Body of pancreas (tissue), 4 donors: ENCODE data around the gene PBX3. TPM values are rescaled to one million over a fixed set of nuclear protein-coding genes. Genes with fewer than 3 reads are reported as not detected.

ENCODE experiments used
- ATAC-seq: fragments of 150-250 bp; one replicate; pipeline ENCODE4 v1.9.1; 2016
- DNase-seq, 4 donors: peaks; one replicate each; pipeline ENCODE4 v3.0.0-alpha.2; 2019
- H3K27ac ChIP-seq, 4 donors: fragments of 200-600 bp; sonication (generic); 1 replicate in 3 of 4; 2 replicates in 1 of 4; pipeline versions ENCODE4 v1.5.1 to v1.6.1; 2016 to 2019; ENCODE audit warnings: mild to moderate bottlenecking in 1 of 4, mixed read lengths in 1 of 4, moderate library complexity in 1 of 4
- H3K27me3 ChIP-seq, 2 donors: fragments of 200-600 bp; sonication (generic); one replicate each; pipeline ENCODE4 v1.6.0; 2016; ENCODE audit warnings: mild to moderate bottlenecking in 1 of 2
- H3K36me3 ChIP-seq, 2 donors: fragments of 200-600 bp; sonication (generic); replicated peaks in 1 of 2; 2 replicates each; pipeline ENCODE4 v1.5.1; 2016; ENCODE audit warnings: low read depth in 2 of 2; ENCODE audit not compliant: insufficient read depth in 1 of 2
- H3K4me1 ChIP-seq: fragments of 200-600 bp; sonication (generic); one replicate; pipeline ENCODE4 v1.6.0; 2016
- H3K4me3 ChIP-seq, 2 donors: fragments of 200-600 bp; sonication (generic); 1 replicate in 1 of 2; 2 replicates in 1 of 2; pipeline ENCODE4 v1.5.1; 2016 to 2019
- H3K9me3 ChIP-seq, 3 donors: fragments of 200-600 bp; sonication (generic); 1 replicate in 2 of 3; 2 replicates in 1 of 3; pipeline ENCODE4 v1.5.1; 2016
- POLR2A ChIP-seq, 3 donors: fragments of 450-650 bp; IDR thresholded peaks; one replicate each; pipeline ENCODE4 v1.6.1; 2016; ENCODE audit warnings: antibody characterized with exemption in 3 of 3, mild to moderate bottlenecking in 2 of 3
- WGBS, 2 donors: methylation state at CpG; one replicate each; pipeline ENCODE4 v1.1.5; 2017; 5-methylcytosine and 5-hydroxymethylcytosine counted together
- intact Hi-C: fragments of 100-400 bp; cut with DNase I; formaldehyde crosslinking; loops from one replicate; pipeline ENCODE4 v1.15.1; 2023
- total RNA-seq, 2 donors: library from RNA; depleted of rRNA; stranded (reverse); fragments of >200 nt; gene quantifications; one replicate each; pipeline ENCODE4 v1.1.0, GENCODE V29; 2016
- TF ChIP-seq, protein P1 (sequence below), 7 experiments: fragments of 450-650 bp in 4 of 7; fragments of 200-600 bp in 3 of 7; sonication (generic) in 3 of 7; IDR thresholded peaks; one replicate each; pipeline ENCODE4 v1.5.1; 2016 to 2019; ENCODE audit warnings: antibody characterized with exemption in 7 of 7

PBX3 gene
- total RNA-seq, result 10 to 100 TPM; 12.5 to 36.3 TPM

GRCh38 chr9:125747053-125747764 lies at the start of gene PBX3:
TSS of gene PBX3 (plus strand) at chr9:125747373.
- WGBS, 2 donors, result 0 to 10% methylated on average over 2 to 69 of the region's 107 CpGs
- Histone ChIP-seq H3K4me1 (peaks cover 13% of the 10 kb centered on the region), H3K9me3 (no peaks in the 10 kb centered on the region), H3K27me3 (no peaks in the 10 kb centered on the region), H3K27ac (peak within 1 kb of the TSS; percentile 74 to 90 (median 82)), H3K4me3 (peak within 1 kb of the TSS; percentile 11 to 85), H3K36me3 (no peaks in the 10 kb centered on the region)
- TF ChIP-seq POLR2A (IDR thresholded peaks at IDR 0.05), result peak in 1 of 3 donors; percentile 9
- TF ChIP-seq, protein P1, sequence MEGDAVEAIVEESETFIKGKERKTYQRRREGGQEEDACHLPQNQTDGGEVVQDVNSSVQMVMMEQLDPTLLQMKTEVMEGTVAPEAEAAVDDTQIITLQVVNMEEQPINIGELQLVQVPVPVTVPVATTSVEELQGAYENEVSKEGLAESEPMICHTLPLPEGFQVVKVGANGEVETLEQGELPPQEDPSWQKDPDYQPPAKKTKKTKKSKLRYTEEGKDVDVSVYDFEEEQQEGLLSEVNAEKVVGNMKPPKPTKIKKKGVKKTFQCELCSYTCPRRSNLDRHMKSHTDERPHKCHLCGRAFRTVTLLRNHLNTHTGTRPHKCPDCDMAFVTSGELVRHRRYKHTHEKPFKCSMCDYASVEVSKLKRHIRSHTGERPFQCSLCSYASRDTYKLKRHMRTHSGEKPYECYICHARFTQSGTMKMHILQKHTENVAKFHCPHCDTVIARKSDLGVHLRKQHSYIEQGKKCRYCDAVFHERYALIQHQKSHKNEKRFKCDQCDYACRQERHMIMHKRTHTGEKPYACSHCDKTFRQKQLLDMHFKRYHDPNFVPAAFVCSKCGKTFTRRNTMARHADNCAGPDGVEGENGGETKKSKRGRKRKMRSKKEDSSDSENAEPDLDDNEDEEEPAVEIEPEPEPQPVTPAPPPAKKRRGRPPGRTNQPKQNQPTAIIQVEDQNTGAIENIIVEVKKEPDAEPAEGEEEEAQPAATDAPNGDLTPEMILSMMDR (IDR thresholded peaks at IDR 0.05), result no peak
- intact Hi-C loops, result no loop called here
- ATAC-seq, result peak; percentile 47
- DNase-seq, result peak; percentile 52 to 65 (median 58)

DNA sequence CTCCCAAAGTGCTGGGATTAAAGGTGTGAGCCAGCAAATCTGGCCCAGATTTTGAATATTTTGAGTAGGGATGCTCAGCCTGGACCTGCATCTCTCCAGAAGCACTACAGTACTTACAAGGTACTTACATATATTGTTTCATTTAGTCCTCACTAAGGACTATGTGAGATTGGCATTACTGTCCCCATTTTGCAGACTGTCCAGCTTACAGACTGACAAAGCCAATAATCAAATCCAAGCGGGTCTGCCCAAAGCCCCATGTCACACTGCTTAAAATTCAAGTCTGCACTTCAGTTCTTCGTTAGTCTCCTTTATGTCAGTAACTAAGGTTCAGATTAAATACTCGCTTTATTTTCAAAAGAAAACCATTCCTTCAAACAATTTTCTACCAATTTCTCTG lies 47.3 kb upstream of the PBX3 start:
- Histone ChIP-seq H3K4me1 (no peaks in the 10 kb centered on the region), H3K27me3 (no peaks in the 10 kb centered on the region), H3K4me3 (no peak overlapping the region), H3K27ac (no peak overlapping the region), H3K36me3 (no peaks in the 10 kb centered on the region), H3K9me3 (no peaks in the 10 kb centered on the region)
- TF ChIP-seq, protein P1 (IDR thresholded peaks at IDR 0.05), result no peak
- no peak for TF ChIP-seq POLR2A (IDR thresholded peaks at IDR 0.05)
- intact Hi-C loops, result no loop called here
- DNase-seq, result no peak
- no peak for ATAC-seq
- 76 to 100% methylated on average over 3 of the region's 3 CpGs for WGBS, 2 donors

DNA sequence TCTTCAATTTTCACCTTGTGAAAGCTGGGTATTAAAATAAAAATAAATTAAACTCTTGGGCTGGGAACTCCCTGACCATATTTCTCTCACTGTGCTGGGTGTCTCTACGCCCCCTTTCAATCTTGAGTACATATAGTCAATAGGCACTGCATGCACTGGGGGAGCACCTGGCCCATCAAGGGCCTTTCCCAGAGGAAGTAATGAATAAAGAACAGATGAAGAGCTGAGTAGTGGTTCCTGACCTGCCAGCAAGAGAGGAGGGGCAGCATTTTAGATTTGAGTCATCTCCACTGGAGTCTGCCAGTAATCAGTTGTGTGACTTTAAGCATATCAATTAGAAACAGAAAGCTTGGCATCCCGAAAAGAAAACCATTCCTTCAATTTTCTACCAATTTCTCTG lies 46.4 kb upstream of the PBX3 start:
- no peak for ATAC-seq
- Histone ChIP-seq H3K4me1 (peaks cover 4% of the 10 kb centered on the region), H3K4me3 (no peak overlapping the region), H3K9me3 (no peaks in the 10 kb centered on the region), H3K27ac (no peak overlapping the region), H3K27me3 (no peaks in the 10 kb centered on the region), H3K36me3 (no peaks in the 10 kb centered on the region)
- DNase-seq, result no peak
- 80 to 83% methylated on average over 2 of the region's 2 CpGs for WGBS, 2 donors
- TF ChIP-seq, protein P1 (IDR thresholded peaks at IDR 0.05), result no peak
- no peak for TF ChIP-seq POLR2A (IDR thresholded peaks at IDR 0.05)
- intact Hi-C loops, result no loop called here

GRCh38 chr9:125701351-125701750 lies 45.8 kb upstream of the PBX3 start:
- no peak overlapping the region for H3K4me3 ChIP-seq
- TF ChIP-seq POLR2A (IDR thresholded peaks at IDR 0.05), result no peak
- TF ChIP-seq, protein P1 (IDR thresholded peaks at IDR 0.05), result no peak
- H3K4me1 ChIP-seq, result peaks cover 10% of the 10 kb centered on the region
- no peaks in the 10 kb centered on the region for H3K36me3 ChIP-seq
- DNase-seq (no peak), ATAC-seq (no peak)
- WGBS, 2 donors, result 92 to 93% methylated on average over 6 of the region's 6 CpGs
- intact Hi-C loops, result no loop called here
- H3K27ac ChIP-seq, result no peak overlapping the region
- no peaks in the 10 kb centered on the region for H3K9me3 ChIP-seq
- no peaks in the 10 kb centered on the region for H3K27me3 ChIP-seq

- ATAC-seq (no peak), DNase-seq (no peak)
- 76 to 83% methylated on average over 4 of the region's 4 CpGs for WGBS, 2 donors
- Histone ChIP-seq H3K9me3 (no peaks in the 10 kb centered on the region), H3K4me3 (no peak overlapping the region), H3K36me3 (no peaks in the 10 kb centered on the region), H3K27me3 (no peaks in the 10 kb centered on the region), H3K4me1 (peaks cover 18% of the 10 kb centered on the region), H3K27ac (no peak overlapping the region)
- TF ChIP-seq POLR2A (IDR thresholded peaks at IDR 0.05), result no peak
- TF ChIP-seq, protein P1 (IDR thresholded peaks at IDR 0.05), result no peak
- intact Hi-C loops, result no loop called here
Measured at GRCh38 chr9:125703662-125704061, 43.5 kb upstream of the PBX3 start.
